HEK293T (cell line): ENCODE measurements around the gene GABRR3.
A peak's percentile ranks its signal among the peaks of the same experiment; 100 is the strongest.

Source experiments
- CTCF ChIA-PET: fragments of 350-600 bp; formaldehyde crosslinking; extraction: SDS; loops from one replicate; lab custom pipeline; 2021; ENCODE audit warnings: antibody characterized with exemption, inconsistent platforms; lab: Yijun Ruan, JAX
- POLR2A ChIA-PET: fragments of 350-600 bp; formaldehyde crosslinking; extraction: SDS; loops from one replicate; lab custom pipeline; 2020; ENCODE audit warnings: antibody characterized with exemption, inconsistent platforms; lab: Yijun Ruan, JAX
- DNase-seq: peaks from one replicate; pipeline ENCODE4 v3.0.0; 2012; ENCODE audit warnings: mixed read lengths; ENCODE audit errors: extremely low spot score
- ARNT ChIP-seq: fragments of 450-650 bp; IDR thresholded peaks from 2 replicates; pipeline ENCODE4 v1.6.1; 2017; ENCODE audit warnings: mild to moderate bottlenecking
- BHLHE40 ChIP-seq: fragments of 450-650 bp; IDR thresholded peaks from 2 replicates; pipeline ENCODE4 v1.6.1; 2016; ENCODE audit warnings: mild to moderate bottlenecking, moderate library complexity, borderline replicate concordance
- CTBP1 ChIP-seq: fragments of 450-650 bp; IDR thresholded peaks from 2 replicates; pipeline ENCODE4 v1.6.1; 2016; ENCODE audit warnings: borderline replicate concordance
- ELF4 ChIP-seq: fragments of 450-650 bp; IDR thresholded peaks from 2 replicates; pipeline ENCODE4 v1.6.1; 2017; ENCODE audit warnings: antibody characterized with exemption
- FOXA1 ChIP-seq: fragments of 450-650 bp; IDR thresholded peaks from 2 replicates; pipeline ENCODE4 v1.6.1; 2016; ENCODE audit warnings: mild to moderate bottlenecking
- FOXM1 ChIP-seq: fragments of 450-650 bp; IDR thresholded peaks from 2 replicates; pipeline ENCODE4 v1.6.1; 2017; ENCODE audit warnings: mild to moderate bottlenecking, borderline replicate concordance
- HDGF ChIP-seq: fragments of 450-650 bp; IDR thresholded peaks from 2 replicates; pipeline ENCODE4 v1.6.1; 2017; ENCODE audit warnings: antibody characterized with exemption, borderline replicate concordance
- L3MBTL2 ChIP-seq: fragments of 450-650 bp; conservative IDR thresholded peaks from 2 replicates; pipeline ENCODE4 v1.6.1; 2016; ENCODE audit warnings: mild to moderate bottlenecking
- NFRKB ChIP-seq: fragments of 450-650 bp; IDR thresholded peaks from 2 replicates; pipeline ENCODE4 v1.6.1; 2016; ENCODE audit warnings: mild to moderate bottlenecking, moderate library complexity
- SP1 ChIP-seq: fragments of 450-650 bp; IDR thresholded peaks from 2 replicates; pipeline ENCODE4 v1.6.1; 2017
- SUZ12 ChIP-seq: fragments of 450-650 bp; IDR thresholded peaks from 2 replicates; pipeline ENCODE4 v1.6.1; 2016; ENCODE audit warnings: mild to moderate bottlenecking
- TARDBP ChIP-seq: fragments of 450-650 bp; IDR thresholded peaks from 2 replicates; pipeline ENCODE4 v1.6.1; 2016
- ZNF384 ChIP-seq: fragments of 450-650 bp; IDR thresholded peaks from 2 replicates; pipeline ENCODE4 v1.6.1; 2016
- TF ChIP-seq, protein P1 (sequence below): fragments of 450-650 bp; IDR thresholded peaks from 2 replicates; pipeline ENCODE4 v1.6.1; 2016

Gene GABRR3

DNA sequence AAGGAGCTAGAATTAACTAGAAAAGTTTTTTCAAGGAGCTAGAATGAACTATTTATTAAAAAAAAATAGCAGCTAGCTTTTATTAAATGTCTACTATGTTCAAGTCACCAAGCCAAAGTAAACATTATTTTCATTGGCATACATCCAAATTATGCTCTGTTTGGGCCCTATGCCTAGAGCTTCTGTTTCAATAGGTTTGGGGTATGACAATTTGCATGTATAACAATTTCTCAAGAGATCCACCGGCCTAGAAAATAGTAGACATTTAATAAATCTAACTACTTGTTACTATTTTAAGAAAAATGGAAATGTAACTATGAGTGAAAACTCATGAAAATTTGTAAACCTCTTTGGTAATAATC, 8.0 kb downstream of the GABRR3 start:
- CTCF ChIA-PET, result no interaction called here
- POLR2A ChIA-PET, result no interaction called here
- DNase-seq, result no peak
- no peak for TF ChIP-seq ARNT
- TF ChIP-seq, protein P1, sequence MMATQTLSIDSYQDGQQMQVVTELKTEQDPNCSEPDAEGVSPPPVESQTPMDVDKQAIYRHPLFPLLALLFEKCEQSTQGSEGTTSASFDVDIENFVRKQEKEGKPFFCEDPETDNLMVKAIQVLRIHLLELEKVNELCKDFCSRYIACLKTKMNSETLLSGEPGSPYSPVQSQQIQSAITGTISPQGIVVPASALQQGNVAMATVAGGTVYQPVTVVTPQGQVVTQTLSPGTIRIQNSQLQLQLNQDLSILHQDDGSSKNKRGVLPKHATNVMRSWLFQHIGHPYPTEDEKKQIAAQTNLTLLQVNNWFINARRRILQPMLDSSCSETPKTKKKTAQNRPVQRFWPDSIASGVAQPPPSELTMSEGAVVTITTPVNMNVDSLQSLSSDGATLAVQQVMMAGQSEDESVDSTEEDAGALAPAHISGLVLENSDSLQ, result no peak
- TF ChIP-seq SP1, result no peak
- TF ChIP-seq ZNF384, result no peak
- TF ChIP-seq HDGF, result no peak
- no peak for TF ChIP-seq CTBP1
- TF ChIP-seq L3MBTL2, result no peak
- no peak for TF ChIP-seq FOXA1
- no peak for TF ChIP-seq SUZ12

DNA sequence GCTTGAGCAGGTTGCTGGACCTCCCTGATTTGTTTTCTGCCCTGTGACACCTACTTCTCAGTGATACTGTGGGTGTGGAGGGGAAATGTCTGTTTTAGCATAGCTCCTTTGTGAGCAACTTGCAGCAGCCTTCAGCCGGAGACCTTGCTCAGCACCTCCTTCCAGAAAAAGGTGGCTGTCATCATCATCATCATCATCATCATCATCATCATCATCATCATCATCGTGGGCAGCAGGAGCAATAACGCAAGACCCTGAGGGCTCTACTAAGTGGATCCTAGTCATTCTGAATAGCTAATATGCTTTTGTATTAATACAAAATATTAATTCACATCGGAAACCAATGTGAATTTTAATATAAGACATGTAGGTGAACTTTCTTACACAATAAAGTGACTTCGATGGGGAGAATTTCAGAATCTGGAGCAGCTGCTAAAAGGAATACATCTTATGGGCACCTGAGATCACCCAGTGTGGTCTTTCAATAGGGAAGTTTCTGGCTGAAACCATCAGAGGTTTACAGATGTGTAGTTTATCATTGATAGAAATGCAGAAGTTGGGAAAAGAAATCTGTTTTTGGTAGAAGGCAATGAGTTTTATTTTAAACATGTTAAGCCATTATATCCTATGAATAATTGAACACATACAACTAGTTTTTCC, 8.6 kb downstream of the GABRR3 start:
- TF ChIP-seq, protein P1, result no peak
- CTCF ChIA-PET, result interaction anchor here (1.0 kb wide), 1 partner anchor 13 kb away, joined by 6 read pairs; no protein-coding TSS in a partner anchor
- POLR2A ChIA-PET, result no interaction called here
- DNase-seq, result no peak

DNA sequence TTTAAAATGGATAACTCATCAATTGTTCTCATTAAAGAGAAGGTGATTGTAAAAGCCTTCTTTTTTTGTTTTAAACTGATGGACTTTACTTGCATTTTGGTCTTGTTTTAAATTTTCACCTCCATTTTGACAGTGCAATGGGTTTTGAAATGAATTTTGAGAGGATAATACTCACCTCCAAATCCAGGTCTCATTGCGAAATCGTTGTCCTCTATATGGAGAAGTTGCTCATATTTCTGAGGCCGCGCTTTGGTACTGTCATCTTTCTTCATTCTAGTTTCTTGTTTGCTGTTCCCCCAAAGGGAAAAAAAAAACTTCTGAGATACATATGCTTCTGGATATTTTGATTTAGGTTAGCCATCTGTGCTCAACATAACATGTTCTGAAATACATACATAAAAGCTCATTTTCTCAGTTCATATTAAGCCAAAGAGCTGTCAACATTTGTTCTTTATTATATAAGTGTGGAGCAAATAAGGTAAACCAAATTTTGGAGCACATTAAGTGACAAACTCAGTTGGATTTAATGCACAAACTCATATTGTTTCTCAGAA, 9.6 kb downstream of the GABRR3 start:
- TF ChIP-seq SUZ12 (no peak), SP1 (no peak), ARNT (no peak)
- ChIA-PET CTCF (interaction anchor here (1.0 kb wide), 1 partner anchor 14 kb away, joined by 6 read pairs; no protein-coding TSS in a partner anchor), POLR2A (no interaction called here)
- DNase-seq, result no peak

DNA sequence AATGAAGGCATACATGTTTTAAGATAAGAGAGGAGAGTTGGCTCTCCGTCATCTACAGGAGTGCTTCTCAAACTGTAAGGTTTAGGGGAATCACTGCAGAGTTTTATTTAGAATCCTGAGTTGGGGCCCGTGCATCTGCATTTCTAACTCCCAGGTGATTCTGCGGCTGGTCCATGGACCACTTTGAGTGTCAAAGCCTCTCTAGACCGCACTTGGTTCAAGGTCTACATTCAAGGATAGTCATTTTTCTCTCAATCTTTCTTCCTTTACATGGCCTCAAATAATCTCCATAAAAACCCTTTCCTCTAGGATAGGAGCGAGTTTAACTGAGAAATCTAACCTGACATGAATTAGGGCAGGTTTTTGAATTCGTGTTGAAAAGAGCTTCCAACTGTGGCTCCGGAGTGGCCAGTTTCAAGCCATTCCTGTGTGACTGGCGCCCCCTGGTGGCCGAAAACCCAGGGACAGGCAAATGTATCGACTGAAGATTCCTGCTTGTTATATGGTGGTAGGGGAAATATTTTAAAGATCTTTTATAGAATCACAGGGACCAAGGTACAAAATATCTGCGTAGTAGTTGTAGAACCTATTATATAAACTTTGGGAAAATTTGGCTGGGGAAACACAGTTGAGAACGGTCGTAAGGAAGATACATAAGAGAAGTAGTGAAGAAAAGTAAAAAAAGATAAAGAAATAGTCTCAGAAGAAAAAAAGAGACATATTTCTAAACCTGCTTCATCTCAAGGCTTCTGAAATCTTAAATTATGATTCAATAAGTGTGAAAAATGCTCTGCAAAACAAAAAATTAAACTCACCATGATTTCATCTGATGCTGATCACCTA, 11.9 kb downstream of the GABRR3 start:
- TF ChIP-seq SUZ12 (no peak), ELF4 (no peak), FOXM1 (no peak), ARNT (no peak)
- TF ChIP-seq, protein P1, result no peak
- DNase-seq, result peak; percentile 73
- POLR2A ChIA-PET, result interaction anchor here (1.3 kb wide), 1 partner anchor 259 kb away, joined by 3 read pairs; the partner anchor contains the start of gene ARL6
- CTCF ChIA-PET, result interaction anchor here (0.9 to 1.7 kb wide), 6 partner anchors 10 to 229 kb away, joined by 3 to 11 read pairs (median 6); no protein-coding TSS in a partner anchor

DNA sequence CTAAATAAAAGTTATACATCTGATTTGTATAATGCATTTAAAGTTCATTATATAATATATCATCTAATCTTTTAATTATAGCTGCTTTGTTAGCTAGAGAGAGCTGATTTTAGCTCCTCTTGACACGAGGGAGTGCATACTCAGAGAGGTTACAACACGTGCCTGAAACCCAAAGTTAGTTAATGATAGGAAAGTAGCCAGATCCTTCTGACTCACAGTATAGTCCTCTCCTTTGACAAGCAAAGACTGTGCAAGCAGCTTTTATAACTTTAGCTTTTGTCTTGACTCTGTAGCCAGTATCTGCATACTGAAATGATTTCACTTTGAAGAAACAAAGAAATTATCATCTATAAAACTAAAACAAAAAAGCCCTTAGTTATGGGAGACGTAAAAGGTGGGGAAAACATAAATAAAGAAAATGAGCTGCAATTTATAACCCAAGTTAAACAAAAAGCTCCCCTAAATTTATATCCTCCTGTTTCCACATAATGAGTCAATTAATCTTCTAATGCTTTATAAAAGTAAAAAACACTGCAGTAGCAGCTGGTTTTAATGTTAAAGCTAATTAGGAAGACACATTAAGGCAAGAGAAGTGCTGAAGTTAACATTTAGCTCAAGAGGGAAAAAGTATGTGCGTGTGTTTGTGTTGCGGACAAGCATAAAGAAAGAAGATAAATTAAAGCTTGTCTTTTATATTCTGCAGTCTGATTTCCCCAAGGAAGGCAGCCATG, 13.1 kb downstream of the GABRR3 start:
- DNase-seq, result no peak
- CTCF ChIA-PET, result interaction anchor here (0.5 to 1.7 kb wide), 9 partner anchors 9 to 864 kb away, joined by 3 to 6 read pairs (median 4); no protein-coding TSS in a partner anchor
- POLR2A ChIA-PET, result interaction anchor here (1.0 to 1.3 kb wide), 2 partner anchors 51 to 258 kb away, joined by 3 read pairs; partner anchors contain the start of gene ARL6
- TF ChIP-seq FOXA1 (no peak), SP1 (no peak), NFRKB (no peak), ZNF384 (no peak), FOXM1 (no peak), HDGF (no peak), SUZ12 (no peak), BHLHE40 (no peak), L3MBTL2 (no peak)
- TF ChIP-seq, protein P1, result no peak

DNA sequence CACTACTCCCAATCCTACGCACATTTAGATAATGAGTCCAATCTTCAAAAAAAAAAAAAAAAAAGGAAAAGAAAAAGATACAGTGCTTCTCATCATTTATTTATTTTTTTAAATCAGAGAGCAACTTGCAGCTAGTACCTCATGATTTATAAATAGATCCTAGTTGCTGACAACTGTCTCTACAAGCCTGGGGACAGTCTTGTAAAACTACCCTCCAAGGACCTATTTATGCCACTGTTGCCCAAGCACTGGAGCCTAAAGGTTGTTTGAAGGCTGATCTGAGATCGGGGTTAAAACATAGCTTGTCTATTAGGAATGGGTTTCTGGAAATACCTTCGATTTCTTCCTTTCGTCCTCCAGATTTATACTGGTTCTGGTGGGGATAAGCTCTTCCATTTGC, 14.7 kb downstream of the GABRR3 start:
- CTCF ChIA-PET, result interaction anchor here (0.6 to 1.4 kb wide), 4 partner anchors 18 to 763 kb away, joined by 3 to 4 read pairs (median 4); no protein-coding TSS in a partner anchor

More for the DNA sequence above, 14.7 kb downstream of the GABRR3 start:
- POLR2A ChIA-PET, result no interaction called here
- no peak for DNase-seq
- TF ChIP-seq SUZ12, result no peak
- no peak for TF ChIP-seq CTBP1
- TF ChIP-seq BHLHE40, result no peak
- no peak for TF ChIP-seq L3MBTL2
- no peak for TF ChIP-seq HDGF
- no peak for TF ChIP-seq TARDBP
- no peak for TF ChIP-seq ZNF384
- no peak for TF ChIP-seq FOXA1
